ENCODE measurements around the gene RNF113A.
A peak's percentile ranks its signal among the peaks of the same experiment; 100 is the strongest.
"Not testable (repeated sequence)": the region's sequence is repeated elsewhere in the genome, so short reads cannot be mapped to it uniquely, and the experiment has no call there.

Gene RNF113A

DNA sequence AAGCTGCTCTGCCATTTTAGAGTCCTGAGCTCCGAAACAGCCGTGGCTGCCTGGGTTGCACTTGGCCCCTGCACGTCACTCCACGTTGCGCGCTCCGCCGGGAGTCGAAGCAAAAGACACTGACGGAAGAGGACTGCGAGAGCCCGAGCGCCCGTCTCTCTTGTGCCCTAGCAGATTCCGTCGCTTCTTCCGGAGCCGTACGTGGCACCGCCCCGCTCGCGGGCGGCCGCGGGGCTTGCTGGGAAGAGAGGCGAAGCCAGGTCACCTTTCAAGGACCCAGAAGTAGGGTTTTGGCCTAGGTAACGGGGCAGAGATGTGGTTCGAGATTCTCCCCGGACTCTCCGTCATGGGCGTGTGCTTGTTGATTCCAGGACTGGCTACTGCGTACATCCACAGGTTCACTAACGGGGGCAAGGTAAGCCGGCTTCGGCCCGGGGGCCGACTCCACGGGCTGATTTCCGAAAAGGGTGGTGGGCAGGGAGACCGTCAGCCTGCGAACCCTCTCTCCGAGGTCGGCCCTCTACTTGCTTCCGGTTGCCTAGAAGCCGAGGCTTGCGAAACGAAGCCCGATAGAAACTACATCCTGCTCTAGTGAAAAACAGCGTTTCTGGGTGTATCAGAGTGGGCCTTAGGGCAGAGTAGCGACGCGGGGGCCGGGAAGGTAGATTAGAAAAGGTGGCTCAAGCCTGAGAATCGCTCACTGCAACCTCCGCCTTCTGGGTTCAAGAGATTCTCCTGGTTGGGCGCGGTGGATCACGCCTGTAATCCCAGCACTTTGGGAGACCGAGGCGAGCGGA is at the start of gene RNF113A, which contains the start of gene NDUFA1:
TSS of gene RNF113A (minus strand) at position 135 of the 797 bp plus-strand sequence. CDS start at position 15, 120 bp downstream.
TSS of gene NDUFA1 (plus strand) at position 234 of the 797 bp plus-strand sequence. CDS start at position 314, 80 bp downstream.
- Mint-ChIP-seq H3K9me3 (no peaks in the 10 kb centered on the region), H3K27ac (peak within 1 kb of the TSS; percentile 99), H3K4me1 (peaks cover 6% of the 10 kb centered on the region), H3K36me3 (peaks cover 60% of the 10 kb centered on the region), H3K4me3 (peak within 1 kb of the TSS; percentile 98)
- DNase-seq (ENCODE audit: low spot score in 2 of 2) (peak; percentile 56 to 87), ATAC-seq (peak; percentile 97)

GRCh38 chrX:119919835-119920585 is 48.5 kb upstream of the RNF113A start:
- Mint-ChIP-seq H3K9me3 (no peaks in the 10 kb centered on the region), H3K27ac (no peak overlapping the region), H3K4me3 (no peak overlapping the region), H3K4me1 (no peaks in the 10 kb centered on the region), H3K36me3 (peaks cover 17% of the 10 kb centered on the region)
- ATAC-seq (no peak), DNase-seq (ENCODE audit: low spot score in 2 of 2) (no peak)

DNA sequence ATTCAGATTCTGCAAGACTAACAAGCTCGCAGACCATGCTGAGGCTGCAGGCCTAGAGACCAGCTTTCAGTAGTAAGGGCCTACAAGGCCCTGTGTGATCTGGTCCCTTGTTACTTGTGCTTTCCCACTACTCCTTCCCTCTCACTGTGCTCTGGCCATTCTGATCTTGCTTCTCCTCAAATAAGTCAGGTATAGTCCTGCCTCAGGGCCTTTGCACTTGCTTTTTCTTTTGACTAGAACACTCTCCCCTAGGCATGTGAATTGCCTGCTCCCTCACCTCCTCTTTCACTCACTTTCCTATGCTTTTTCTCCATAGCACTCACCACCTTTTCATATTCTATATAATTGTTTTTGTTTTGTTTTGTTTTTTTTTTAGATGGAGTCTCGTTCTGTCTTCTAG is 46.3 kb upstream of the RNF113A start:
- H3K27ac Mint-ChIP-seq, result no peak overlapping the region
- H3K4me3 Mint-ChIP-seq, result no peak overlapping the region

DNA sequence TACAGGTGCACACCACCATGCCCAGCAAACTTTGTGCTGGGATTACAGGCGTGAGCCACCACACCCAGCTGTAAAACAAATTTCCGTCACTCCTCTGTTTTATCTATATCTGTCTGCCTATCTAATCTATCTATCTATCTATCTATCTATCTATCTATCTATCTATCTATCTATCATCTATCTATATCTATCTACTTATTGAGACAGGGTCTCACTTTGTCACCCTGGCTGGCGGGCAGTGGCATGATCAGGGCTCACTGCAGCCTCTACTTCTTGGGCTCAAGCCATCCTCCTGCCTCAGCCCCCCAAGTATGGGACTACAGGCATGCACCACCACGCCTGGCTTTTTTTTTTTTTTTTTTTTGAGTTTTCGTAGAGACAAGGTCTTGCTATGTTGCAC is 44.8 kb upstream of the RNF113A start:
- DNase-seq (ENCODE audit: low spot score in 2 of 2) (no peak), ATAC-seq (no peak)
- H3K9me3 Mint-ChIP-seq, result no peaks in the 10 kb centered on the region
- no peaks in the 10 kb centered on the region for H3K36me3 Mint-ChIP-seq
- H3K4me3 Mint-ChIP-seq, result no peak overlapping the region
- H3K27ac Mint-ChIP-seq, result no peak overlapping the region
- no peaks in the 10 kb centered on the region for H3K4me1 Mint-ChIP-seq

More for the DNA sequence above, 46.3 kb upstream of the RNF113A start:
- Mint-ChIP-seq H3K36me3 (no peaks in the 10 kb centered on the region), H3K9me3 (no peaks in the 10 kb centered on the region), H3K4me1 (no peaks in the 10 kb centered on the region)
- no peak for DNase-seq (ENCODE audit: low spot score in 2 of 2)
- ATAC-seq, result no peak

GRCh38 chrX:119900976-119901375 is 29.4 kb upstream of the RNF113A start:
- DNase-seq (ENCODE audit: low spot score in 2 of 2) (no peak), ATAC-seq (no peak)
- H3K27ac Mint-ChIP-seq, result no peak overlapping the region
- H3K4me3 Mint-ChIP-seq, result no peak overlapping the region
- H3K9me3 Mint-ChIP-seq, result no peaks in the 10 kb centered on the region
- no peaks in the 10 kb centered on the region for H3K4me1 Mint-ChIP-seq
- H3K36me3 Mint-ChIP-seq, result no peaks in the 10 kb centered on the region

DNA sequence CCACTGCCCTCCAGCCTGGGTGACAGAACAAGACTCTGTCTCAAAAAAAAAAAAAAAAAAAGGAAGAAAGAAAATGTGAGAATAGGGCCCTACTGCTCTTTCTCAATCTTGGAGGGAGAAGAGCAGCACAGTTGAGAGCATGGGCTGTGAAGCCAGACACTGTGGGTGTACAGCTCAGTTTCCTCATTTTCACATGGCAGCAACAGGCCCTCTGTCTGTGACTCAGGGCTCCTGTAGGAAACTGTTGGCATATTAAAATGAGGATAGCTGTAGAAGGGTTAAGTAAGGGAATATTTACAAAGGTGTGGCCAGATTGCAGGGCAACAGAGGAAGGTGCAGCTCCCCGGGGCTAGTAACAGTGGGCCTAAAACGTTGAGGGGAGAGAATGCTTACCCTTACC is 27.6 kb upstream of the RNF113A start:
- ATAC-seq, result no peak
- Mint-ChIP-seq H3K9me3 (no peaks in the 10 kb centered on the region), H3K4me3 (no peak overlapping the region), H3K36me3 (no peaks in the 10 kb centered on the region), H3K4me1 (no peaks in the 10 kb centered on the region), H3K27ac (no peak overlapping the region)
- DNase-seq (ENCODE audit: low spot score in 2 of 2), result no peak

DNA sequence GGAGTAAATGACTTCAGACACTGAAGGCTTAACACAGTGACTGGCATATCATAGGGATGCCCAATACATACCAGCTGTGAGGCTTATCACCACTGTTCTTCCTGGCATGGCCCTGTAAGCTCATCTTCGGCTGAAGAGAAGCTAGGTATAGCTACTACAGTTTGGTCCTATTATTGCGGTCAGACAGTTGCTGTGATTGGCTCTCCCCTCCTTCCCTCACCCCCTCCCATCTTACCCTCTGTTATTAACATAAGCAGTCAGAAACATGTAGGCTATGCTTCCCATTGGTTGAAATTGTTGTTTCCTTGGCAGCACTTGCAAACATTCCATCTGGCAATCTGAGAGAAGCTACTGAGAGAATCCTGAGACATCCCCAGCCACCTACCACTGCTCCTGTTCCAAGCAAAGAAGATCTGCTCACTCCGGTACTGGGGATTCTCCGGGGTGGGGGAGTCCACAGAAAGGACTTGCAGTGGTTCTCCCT is 24.4 kb upstream of the RNF113A start, which contains the start of gene AKAP14:
TSS of gene AKAP14 (plus strand) at position 51 of the 484 bp plus-strand sequence. CDS start 7,331 bp downstream, outside the sequence.
- ATAC-seq (no peak), DNase-seq (ENCODE audit: low spot score in 2 of 2) (no peak)
- H3K9me3 Mint-ChIP-seq, result no peaks in the 10 kb centered on the region
- no peak within 1 kb of the TSS for H3K4me3 Mint-ChIP-seq
- no peaks in the 10 kb centered on the region for H3K36me3 Mint-ChIP-seq
- no peaks in the 10 kb centered on the region for H3K4me1 Mint-ChIP-seq
- H3K27ac Mint-ChIP-seq, result no peak within 1 kb of the TSS

GRCh38 chrX:119891961-119892692 is 20.6 kb upstream of the RNF113A start:
- H3K27ac Mint-ChIP-seq; H3K9me3 Mint-ChIP-seq; H3K36me3 Mint-ChIP-seq; DNase-seq (ENCODE audit: low spot score in 2 of 2); H3K4me1 Mint-ChIP-seq; ATAC-seq; H3K4me3 Mint-ChIP-seq: not testable (repeated sequence)

DNA sequence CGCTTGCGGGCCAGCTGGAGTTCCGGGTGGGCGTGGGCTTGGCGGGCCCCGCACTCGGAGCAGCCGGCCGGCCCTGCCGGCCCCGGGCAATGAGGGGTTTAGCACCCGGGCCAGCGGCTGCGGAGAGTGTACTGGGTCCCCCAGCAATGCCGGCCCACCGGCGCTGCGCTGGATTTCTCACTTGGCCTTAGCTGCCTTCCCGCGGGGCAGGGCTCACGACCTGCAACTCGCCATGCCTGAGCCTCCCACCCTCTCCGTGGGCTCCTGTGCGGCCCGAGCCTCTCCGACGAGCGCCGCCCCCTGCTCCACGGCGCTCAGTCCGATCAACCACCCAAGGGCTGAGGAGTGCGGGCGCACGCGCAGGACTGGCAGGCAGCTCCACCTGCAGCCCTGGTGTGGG is 19.1 kb upstream of the RNF113A start:
- not testable (repeated sequence) for H3K27ac Mint-ChIP-seq; H3K36me3 Mint-ChIP-seq; DNase-seq (ENCODE audit: low spot score in 2 of 2); H3K4me3 Mint-ChIP-seq; ATAC-seq; H3K4me1 Mint-ChIP-seq; H3K9me3 Mint-ChIP-seq

GRCh38 chrX:119887721-119888425 is 16.3 kb upstream of the RNF113A start:
- DNase-seq (ENCODE audit: low spot score in 2 of 2) (peak; percentile 38 to 74), ATAC-seq (peak; percentile 94)
- no peaks in the 10 kb centered on the region for H3K36me3 Mint-ChIP-seq
- no peak overlapping the region for H3K27ac Mint-ChIP-seq
- no peaks in the 10 kb centered on the region for H3K9me3 Mint-ChIP-seq
- peaks cover 6% of the 10 kb centered on the region for H3K4me1 Mint-ChIP-seq
- H3K4me3 Mint-ChIP-seq, result peak overlapping the region; percentile 37

DNA sequence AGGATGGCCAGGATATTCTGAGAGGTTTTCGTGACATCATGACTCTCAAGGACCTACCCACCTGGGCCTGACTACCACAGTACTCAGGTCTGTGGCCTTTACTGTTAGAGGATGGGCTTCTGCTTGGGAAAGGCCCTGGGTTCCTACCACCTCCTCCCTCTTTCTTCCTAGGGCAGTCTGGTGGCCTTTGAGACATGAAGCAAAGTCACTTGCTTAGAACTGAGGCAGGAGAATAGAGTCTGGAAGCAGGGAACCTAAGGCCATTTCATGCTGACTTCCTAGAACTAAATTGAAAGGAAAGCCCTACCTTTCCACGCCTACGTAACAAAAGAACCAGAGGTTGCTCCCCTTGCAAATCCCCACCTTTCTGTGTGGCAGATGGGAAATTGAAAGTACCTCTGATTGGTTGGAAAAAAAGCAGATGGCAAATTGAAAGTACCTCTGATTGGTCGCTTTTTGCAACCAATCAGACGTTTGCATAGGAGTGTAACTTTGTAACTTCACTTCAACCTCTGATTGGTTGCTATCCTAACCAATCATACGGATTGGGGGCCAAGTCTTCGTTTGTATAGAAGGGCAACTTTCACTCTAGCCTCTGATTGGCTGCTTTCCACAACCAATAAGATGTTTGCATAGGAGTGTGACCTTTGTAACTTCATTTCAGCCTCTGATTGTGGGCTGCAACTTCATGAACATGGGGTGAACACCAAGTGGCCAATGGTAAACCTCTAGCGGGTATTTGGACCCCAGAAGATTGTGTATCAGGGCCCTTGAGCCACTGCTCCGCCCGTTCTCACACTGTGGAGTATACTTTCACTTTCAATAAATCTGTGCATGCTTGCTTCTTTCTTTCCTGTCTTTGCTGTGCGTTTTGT is 14.3 kb upstream of the RNF113A start:
- Mint-ChIP-seq H3K4me1 (peaks cover 6% of the 10 kb centered on the region), H3K9me3 (no peaks in the 10 kb centered on the region), H3K4me3 (peak overlapping the region; percentile 20), H3K36me3 (no peaks in the 10 kb centered on the region), H3K27ac (no peak overlapping the region)
- ATAC-seq (peak; percentile 57), DNase-seq (ENCODE audit: low spot score in 2 of 2) (no peak)

DNA sequence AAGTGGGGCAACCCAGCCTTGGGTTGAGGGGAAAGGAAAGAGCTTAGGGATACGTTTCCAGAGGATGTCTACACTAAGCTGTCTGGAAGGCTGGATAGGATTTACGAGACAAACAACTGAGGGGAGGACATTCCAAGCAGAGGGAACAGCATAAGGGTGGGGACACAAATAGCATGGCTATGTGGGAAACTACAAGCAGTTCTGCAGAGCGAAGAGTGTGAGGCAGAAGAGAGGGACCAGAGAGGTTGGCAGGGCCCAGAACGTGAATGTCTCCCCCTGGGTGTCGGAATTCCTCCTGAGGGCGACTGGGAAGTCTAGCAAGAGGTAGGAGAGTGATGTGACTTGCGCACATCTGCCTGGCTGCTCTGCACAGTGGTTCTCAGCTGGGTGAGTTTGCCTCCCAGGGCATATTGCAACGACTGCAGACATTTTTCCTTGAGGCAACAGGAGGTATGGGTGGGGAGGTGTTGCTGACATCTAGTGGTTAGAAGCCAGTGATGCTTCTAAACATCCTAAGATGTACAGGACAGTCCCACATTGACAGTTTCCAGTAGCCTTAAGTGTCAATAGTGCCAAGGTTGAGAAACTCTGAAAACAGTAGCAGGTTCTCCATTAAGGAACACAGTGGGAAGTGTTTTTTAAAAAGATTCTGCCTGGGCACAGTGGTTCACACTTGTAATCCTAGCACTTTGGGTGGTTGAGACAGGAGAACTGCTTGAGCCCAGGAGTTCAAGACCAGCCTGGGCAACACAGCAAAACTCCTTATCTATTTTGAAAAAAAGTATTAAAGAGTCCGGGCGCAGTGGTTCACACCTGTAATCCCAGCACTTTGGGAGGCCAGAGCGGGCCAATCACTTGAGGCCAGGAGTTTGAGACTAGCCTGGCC is 9.3 kb upstream of the RNF113A start:
- H3K36me3 Mint-ChIP-seq, result peaks cover 35% of the 10 kb centered on the region
- H3K4me3 Mint-ChIP-seq, result no peak overlapping the region
- DNase-seq (ENCODE audit: low spot score in 2 of 2), result peak in 1 of 2 donors; percentile 50
- H3K9me3 Mint-ChIP-seq, result no peaks in the 10 kb centered on the region
- ATAC-seq, result peak; percentile 82
- peaks cover 12% of the 10 kb centered on the region for H3K4me1 Mint-ChIP-seq
- H3K27ac Mint-ChIP-seq, result peak overlapping the region; percentile 4

DNA sequence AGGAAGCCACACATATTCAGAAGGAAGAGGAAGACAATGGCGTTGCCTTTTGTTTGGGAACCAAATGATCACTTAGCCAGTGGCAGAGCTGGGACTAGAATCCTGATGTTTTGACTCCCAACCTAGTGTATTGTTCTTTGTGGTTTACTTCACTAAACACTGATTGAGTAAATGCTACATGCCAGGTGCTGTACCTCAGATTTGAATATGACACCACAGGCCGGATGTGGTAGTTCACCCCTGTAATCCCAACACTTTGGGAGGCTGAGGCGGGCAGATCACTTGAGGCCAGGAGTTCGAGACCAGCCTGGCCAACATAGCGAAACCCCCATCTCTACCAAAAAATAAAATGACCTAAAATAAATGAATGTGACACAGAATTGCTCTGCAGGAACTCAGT is 8.5 kb upstream of the RNF113A start:
- peaks cover 41% of the 10 kb centered on the region for H3K36me3 Mint-ChIP-seq
- ATAC-seq, result no peak
- no peak for DNase-seq (ENCODE audit: low spot score in 2 of 2)
- no peak overlapping the region for H3K4me3 Mint-ChIP-seq
- no peaks in the 10 kb centered on the region for H3K9me3 Mint-ChIP-seq
- peak overlapping the region; percentile 4 for H3K27ac Mint-ChIP-seq
- peaks cover 12% of the 10 kb centered on the region for H3K4me1 Mint-ChIP-seq
